Stimulated activated CD4-positive, alpha-beta T cell treated with anti-CD3 and anti-CD28 coated beads, Interleukin-1b, Interleukin-23, amount 100 ng/mL, for 1 hour (primary cell): ENCODE measurements around the gene GNG13.
"Not testable (repeated sequence)": the region's sequence is repeated elsewhere in the genome, so short reads cannot be mapped to it uniquely, and the experiment has no call there.

Source experiments
- DNase-seq, 2 donors: peaks; one replicate each; pipeline ENCODE4 v3.0.0-alpha.2; 2020; ENCODE audit warnings: low read depth in 2 of 2

GNG13 gene

GRCh38 chr16:799948-800833, at the start of gene GNG13:
Gene GNG13, minus strand, starts transcription at chr16:800734. Its CDS starts 1,657 bp downstream, at chr16:799077.
- no peak for DNase-seq

- no peak for DNase-seq
Measured at GRCh38 chr16:848510-849253, 48.1 kb upstream of the GNG13 start.

- no peak for DNase-seq
Measured at GRCh38 chr16:847681-848445, 47.3 kb upstream of the GNG13 start.

- DNase-seq, result no peak
Measured at GRCh38 chr16:847151-847550, 46.6 kb upstream of the GNG13 start.

GRCh38 chr16:845351-845745, 44.8 kb upstream of the GNG13 start:
- DNase-seq, result no peak

- DNase-seq, result no peak
Measured at GRCh38 chr16:844638-845350, 44.3 kb upstream of the GNG13 start.

- no peak for DNase-seq
Measured at GRCh38 chr16:843771-844170, 43.2 kb upstream of the GNG13 start.

GRCh38 chr16:842711-843560, 42.4 kb upstream of the GNG13 start:
- no peak for DNase-seq

- no peak for DNase-seq
Measured at GRCh38 chr16:842061-842476, 41.5 kb upstream of the GNG13 start.

- DNase-seq, result no peak
Measured at GRCh38 chr16:841455-842060, 41.0 kb upstream of the GNG13 start.

- no peak for DNase-seq
Measured at GRCh38 chr16:840561-841454, 40.3 kb upstream of the GNG13 start.

- DNase-seq, result no peak
Measured at GRCh38 chr16:839643-840408, 39.3 kb upstream of the GNG13 start.

GRCh38 chr16:838741-839140, 38.2 kb upstream of the GNG13 start:
- no peak for DNase-seq

- DNase-seq, result not testable (repeated sequence)
Measured at GRCh38 chr16:836822-837221, 36.3 kb upstream of the GNG13 start.

- no peak for DNase-seq
Measured at GRCh38 chr16:836221-836620, 35.7 kb upstream of the GNG13 start.

GRCh38 chr16:835373-835772, 34.8 kb upstream of the GNG13 start:
- DNase-seq, result no peak

GRCh38 chr16:833411-833810, 32.9 kb upstream of the GNG13 start:
- DNase-seq, result no peak

- no peak for DNase-seq
Measured at GRCh38 chr16:832652-833336, 32.3 kb upstream of the GNG13 start.
